Nephron progenitor cell (in vitro differentiated cells): ENCODE measurements around the gene DENND2D.
A peak's percentile ranks its signal among the peaks of the same experiment; 100 is the strongest.
"Not testable (repeated sequence)": the region's sequence is repeated elsewhere in the genome, so short reads cannot be mapped to it uniquely, and the experiment has no call there.

Source experiments
- DNase-seq: peaks from one replicate; pipeline ENCODE4 v3.0.0; 2021
- H3K27ac Mint-ChIP-seq: 2 replicates; pipeline ENCODE4 v1.8.0; 2021; ENCODE audit warnings: mild to moderate bottlenecking, moderate library complexity, mixed read lengths
- H3K27me3 Mint-ChIP-seq: 2 replicates; pipeline ENCODE4 v1.8.0; 2021; ENCODE audit warnings: mild to moderate bottlenecking, low read depth, mixed read lengths; ENCODE audit not compliant: poor library complexity
- H3K36me3 Mint-ChIP-seq: 2 replicates; pipeline ENCODE4 v1.8.0; 2021; ENCODE audit warnings: low read depth, mixed read lengths
- H3K4me1 Mint-ChIP-seq: 2 replicates; pipeline ENCODE4 v1.8.0; 2021; ENCODE audit warnings: mixed read lengths
- H3K4me3 Mint-ChIP-seq: 2 replicates; pipeline ENCODE4 v1.8.0; 2021; ENCODE audit warnings: mild to moderate bottlenecking, moderate library complexity, mixed read lengths
- H3K9me3 Mint-ChIP-seq: 2 replicates; pipeline ENCODE4 v1.8.0; 2021; ENCODE audit warnings: mild to moderate bottlenecking, moderate library complexity, mixed read lengths
- CTCF ChIP-seq: fragments of 200-600 bp; sonication (generic); IDR thresholded peaks from 2 replicates; pipeline ENCODE4 v1.5.0; 2021; ENCODE audit warnings: antibody characterized with exemption

DENND2D gene

GRCh38 chr1:111219557-111220286, 19.3 kb upstream of the DENND2D start:
- TF ChIP-seq CTCF: no peak
- H3K4me1 Mint-ChIP-seq: peaks cover 27% of the 10 kb centered on the region
- H3K27ac Mint-ChIP-seq: no peak overlapping the region
- no peaks in the 10 kb centered on the region for H3K36me3 Mint-ChIP-seq
- H3K9me3 Mint-ChIP-seq: no peaks in the 10 kb centered on the region
- H3K4me3 Mint-ChIP-seq: no peak overlapping the region
- peaks cover 6% of the 10 kb centered on the region for H3K27me3 Mint-ChIP-seq
- DNase-seq: no peak

- Mint-ChIP-seq H3K9me3 (no peaks in the 10 kb centered on the region), H3K4me3 (no peak overlapping the region), H3K36me3 (no peaks in the 10 kb centered on the region), H3K27me3 (peaks cover 6% of the 10 kb centered on the region), H3K4me1 (peaks cover 30% of the 10 kb centered on the region), H3K27ac (no peak overlapping the region)
- DNase-seq: no peak
- no peak for TF ChIP-seq CTCF
Measured at GRCh38 chr1:111218701-111219556, 18.5 kb upstream of the DENND2D start.

- Mint-ChIP-seq H3K4me1 (peaks cover 36% of the 10 kb centered on the region), H3K27ac (no peak overlapping the region), H3K36me3 (no peaks in the 10 kb centered on the region), H3K9me3 (no peaks in the 10 kb centered on the region), H3K4me3 (no peak overlapping the region), H3K27me3 (peaks cover 3% of the 10 kb centered on the region)
- DNase-seq: no peak
- no peak for TF ChIP-seq CTCF
Measured at GRCh38 chr1:111217183-111217910, 16.9 kb upstream of the DENND2D start.

GRCh38 chr1:111216751-111217150, 16.3 kb upstream of the DENND2D start:
- DNase-seq: no peak
- Mint-ChIP-seq H3K27ac (no peak overlapping the region), H3K27me3 (peaks cover 3% of the 10 kb centered on the region), H3K4me3 (no peak overlapping the region), H3K36me3 (no peaks in the 10 kb centered on the region), H3K9me3 (no peaks in the 10 kb centered on the region), H3K4me1 (peaks cover 35% of the 10 kb centered on the region)
- TF ChIP-seq CTCF: no peak

GRCh38 chr1:111215285-111215684, 14.8 kb upstream of the DENND2D start:
- Mint-ChIP-seq H3K4me3 (peak overlapping the region; percentile 39), H3K27ac (peak overlapping the region; percentile 21), H3K4me1 (peaks cover 31% of the 10 kb centered on the region)
- H3K9me3 Mint-ChIP-seq, H3K36me3 Mint-ChIP-seq, H3K27me3 Mint-ChIP-seq, DNase-seq: not testable (repeated sequence)

- peaks cover 3% of the 10 kb centered on the region for H3K27me3 Mint-ChIP-seq
- TF ChIP-seq CTCF: no peak
- H3K4me1 Mint-ChIP-seq: peaks cover 31% of the 10 kb centered on the region
- H3K27ac Mint-ChIP-seq: peak overlapping the region; percentile 78
- H3K36me3 Mint-ChIP-seq: no peaks in the 10 kb centered on the region
- H3K9me3 Mint-ChIP-seq: no peaks in the 10 kb centered on the region
- H3K4me3 Mint-ChIP-seq: no peak overlapping the region
- no peak for DNase-seq
Measured at GRCh38 chr1:111214884-111215283, 14.4 kb upstream of the DENND2D start.
